Lung (tissue), 12 donors: Measurements from ENCODE around the gene RASAL3. TPM values are rescaled to one million over a fixed set of nuclear protein-coding genes. Genes with fewer than 3 reads are reported as not detected.
"Not testable (repeated sequence)": the region's sequence is repeated elsewhere in the genome, so short reads cannot be mapped to it uniquely, and the experiment has no call there.

ENCODE experiments used
- ATAC-seq: fragments of 200-7000 bp; cut with Tn5 transposase; one replicate; pipeline ENCODE4 v1.9.1; 2020; ENCODE audit warnings: moderate number of reproducible peaks; ENCODE audit not compliant: insufficient read depth, low FRiP score
- DNase-seq, 3 donors: peaks; one replicate each; pipeline ENCODE4 v3.0.0-alpha.2; 2013 to 2017
- H3K27ac ChIP-seq, 2 donors: one replicate each; pipeline ENCODE4 v1.5.1; 2013; ENCODE audit warnings: mild to moderate bottlenecking in 2 of 2, moderate library complexity in 2 of 2, control low read depth in 1 of 2, inconsistent platforms in 1 of 2, low read depth in 1 of 2, low read length in 1 of 2
- H3K27me3 ChIP-seq, 3 donors: one replicate each; pipeline ENCODE4 v1.5.1; 2013; ENCODE audit warnings: low read length in 2 of 3; ENCODE audit not compliant: control insufficient read depth in 3 of 3, insufficient read depth in 3 of 3
- H3K36me3 ChIP-seq, 4 donors: one replicate each; pipeline ENCODE4 v1.5.1; 2013; ENCODE audit warnings: low read length in 4 of 4, mild to moderate bottlenecking in 1 of 4, moderate library complexity in 1 of 4; ENCODE audit not compliant: control insufficient read depth in 4 of 4, insufficient read depth in 4 of 4
- H3K4me1 ChIP-seq, 5 donors: one replicate each; pipeline ENCODE4 v1.5.1; 2013; ENCODE audit warnings: low read length in 5 of 5, mild to moderate bottlenecking in 2 of 5, moderate library complexity in 1 of 5; ENCODE audit not compliant: control insufficient read depth in 5 of 5, insufficient read depth in 5 of 5
- H3K4me3 ChIP-seq: one replicate; pipeline ENCODE4 v1.5.1; 2013; ENCODE audit warnings: mild to moderate bottlenecking, control low read depth, moderate library complexity
- H3K9ac ChIP-seq, 2 donors: one replicate each; pipeline ENCODE4 v1.5.1; 2013; ENCODE audit warnings: low read length in 2 of 2, control low read depth in 1 of 2; ENCODE audit not compliant: insufficient read depth in 1 of 2
- H3K9me3 ChIP-seq, 4 donors: one replicate each; pipeline ENCODE4 v1.5.1; 2013; ENCODE audit warnings: low read length in 3 of 4, mild to moderate bottlenecking in 1 of 4, moderate library complexity in 1 of 4; ENCODE audit not compliant: control insufficient read depth in 4 of 4, insufficient read depth in 3 of 4
- whole genome bisulfite sequencing, 2 donors: extraction: QIAGEN DNeasy Blood & Tissue Kit; methylation state at CpG; one replicate each; pipeline ENCODE4 v1.1.7; 2013; 5-methylcytosine and 5-hydroxymethylcytosine counted together
- polyA plus RNA-seq, 2 donors: library from polyadenylated mRNA; stranded (reverse); fragments of 200-250 nt; gene quantifications; one replicate each; pipeline ENCODE4 v1.2.1, GENCODE V29; 2013
- total RNA-seq, 2 donors: library from RNA; depleted of rRNA in 1 of 2; stranded (reverse); fragments of >200 nt in 1 of 2; gene quantifications; one replicate each; pipeline ENCODE4 v1.2.1, GENCODE V29; 2014 to 2021
- TF ChIP-seq, protein P1 (sequence below): IDR thresholded peaks from 2 replicates; pipeline ENCODE4 v1.5.1; 2012; ENCODE audit warnings: mild to moderate bottlenecking; ENCODE audit errors: control extremely low read depth, extremely low read depth
- donor health status: control.
- donor health status: control.
- donor health status: Bipolar disorder and iron deficiency.
- donor health status: healthy.
- donor health status: DM: yes; HTN: yes; CAD: no.

RASAL3 gene
- total and polyA plus RNA-seq, 4 donors: 4.6 to 18.2 (median 9.6) TPM

DNA sequence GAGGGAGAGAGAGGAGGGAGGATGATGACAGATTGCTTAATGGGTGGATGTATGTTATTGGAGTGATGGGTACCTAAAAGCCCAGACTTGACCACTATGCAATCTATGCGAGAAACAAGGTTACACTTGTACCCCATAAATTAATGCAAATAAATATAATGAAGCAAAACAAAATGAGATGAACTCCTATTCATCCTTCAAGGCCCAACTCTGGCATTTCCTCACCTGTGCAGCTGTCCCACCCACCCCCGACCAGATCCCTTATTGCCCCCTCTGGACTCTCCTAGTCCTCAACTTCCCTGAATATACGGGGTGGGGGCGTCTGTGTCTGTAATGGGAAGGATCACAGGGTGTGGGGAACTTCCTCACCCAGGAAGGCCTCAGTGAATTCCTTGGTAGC, 10.8 kb upstream of the RASAL3 start:
- Histone ChIP-seq H3K9ac (no peak overlapping the region), H3K36me3 (no peaks in the 10 kb centered on the region), H3K9me3 (peaks cover 0 to 11% (median 0%) of the 10 kb centered on the region in 4 donors), H3K4me3 (no peak overlapping the region), H3K27ac (no peak overlapping the region), H3K4me1 (no peaks in the 10 kb centered on the region), H3K27me3 (peaks cover 3 to 8% (median 4%) of the 10 kb centered on the region in 3 donors)
- 80 to 90% methylated on average over 4 of the region's 4 CpGs for WGBS, 2 donors
- TF ChIP-seq, protein P1, sequence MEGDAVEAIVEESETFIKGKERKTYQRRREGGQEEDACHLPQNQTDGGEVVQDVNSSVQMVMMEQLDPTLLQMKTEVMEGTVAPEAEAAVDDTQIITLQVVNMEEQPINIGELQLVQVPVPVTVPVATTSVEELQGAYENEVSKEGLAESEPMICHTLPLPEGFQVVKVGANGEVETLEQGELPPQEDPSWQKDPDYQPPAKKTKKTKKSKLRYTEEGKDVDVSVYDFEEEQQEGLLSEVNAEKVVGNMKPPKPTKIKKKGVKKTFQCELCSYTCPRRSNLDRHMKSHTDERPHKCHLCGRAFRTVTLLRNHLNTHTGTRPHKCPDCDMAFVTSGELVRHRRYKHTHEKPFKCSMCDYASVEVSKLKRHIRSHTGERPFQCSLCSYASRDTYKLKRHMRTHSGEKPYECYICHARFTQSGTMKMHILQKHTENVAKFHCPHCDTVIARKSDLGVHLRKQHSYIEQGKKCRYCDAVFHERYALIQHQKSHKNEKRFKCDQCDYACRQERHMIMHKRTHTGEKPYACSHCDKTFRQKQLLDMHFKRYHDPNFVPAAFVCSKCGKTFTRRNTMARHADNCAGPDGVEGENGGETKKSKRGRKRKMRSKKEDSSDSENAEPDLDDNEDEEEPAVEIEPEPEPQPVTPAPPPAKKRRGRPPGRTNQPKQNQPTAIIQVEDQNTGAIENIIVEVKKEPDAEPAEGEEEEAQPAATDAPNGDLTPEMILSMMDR: no peak
- ATAC-seq (no peak), DNase-seq (no peak)

DNA sequence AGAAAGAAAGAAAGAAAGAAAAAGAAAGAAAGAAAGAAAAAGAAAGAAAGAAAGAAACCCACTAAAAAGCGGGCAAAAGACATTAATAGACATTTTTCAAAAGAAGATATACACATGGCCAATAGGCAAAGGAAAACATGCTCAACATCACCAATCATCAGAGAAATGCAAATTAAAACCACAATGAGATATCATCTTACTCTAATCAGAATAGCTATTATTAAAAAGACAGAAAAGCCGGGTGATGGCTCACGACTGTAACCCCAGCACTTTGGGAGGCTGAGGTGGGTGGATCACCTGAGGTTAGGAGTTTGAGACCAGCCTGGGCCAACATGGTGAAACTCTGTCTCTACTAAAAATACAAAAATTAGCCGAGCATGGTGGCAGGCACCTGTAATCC, 9.5 kb upstream of the RASAL3 start:
- 73% methylated on average over 4 of the region's 4 CpGs for WGBS, 2 donors
- not testable (repeated sequence) for H3K9ac ChIP-seq, H3K27ac ChIP-seq, H3K4me3 ChIP-seq, H3K9me3 ChIP-seq, DNase-seq, H3K36me3 ChIP-seq, ATAC-seq, H3K4me1 ChIP-seq
- peaks cover 4 to 18% (median 15%) of the 10 kb centered on the region in 3 donors for H3K27me3 ChIP-seq

DNA sequence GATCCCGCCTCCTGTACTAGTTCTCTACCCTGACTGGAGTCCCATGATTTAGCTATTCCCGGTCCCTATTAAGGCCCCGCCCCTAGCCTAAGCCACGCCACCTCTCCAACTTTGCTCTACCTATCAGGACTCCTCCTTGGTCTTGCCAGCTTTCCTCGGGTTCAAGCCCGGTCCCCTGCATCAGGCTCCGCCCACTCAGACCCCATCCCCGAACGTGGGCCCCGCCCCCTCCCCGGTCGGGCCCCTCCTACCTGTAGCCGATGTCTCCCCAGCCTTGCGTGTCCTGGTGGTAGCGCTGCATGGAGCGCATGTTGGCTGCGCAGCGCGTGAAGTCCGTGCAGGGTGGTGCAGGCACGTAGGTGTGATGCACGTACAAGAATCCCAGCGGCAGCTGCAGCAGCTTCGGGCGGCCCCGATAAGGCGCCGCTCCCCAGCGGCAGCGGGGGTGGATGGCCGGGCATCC, 7.3 kb upstream of the RASAL3 start:
- Histone ChIP-seq H3K36me3 (no peaks in the 10 kb centered on the region), H3K9me3 (peaks cover 0 to 8% (median 0%) of the 10 kb centered on the region in 4 donors), H3K4me3 (no peak overlapping the region), H3K9ac (no peak overlapping the region), H3K27me3 (peaks cover 4 to 30% (median 24%) of the 10 kb centered on the region in 3 donors), H3K4me1 (peaks cover 0 to 7% (median 0%) of the 10 kb centered on the region in 5 donors), H3K27ac (no peak overlapping the region)
- TF ChIP-seq, protein P1: no peak
- WGBS, 2 donors: 55 to 61% methylated on average over 31 of the region's 31 CpGs
- ATAC-seq (no peak), DNase-seq (no peak)

DNA sequence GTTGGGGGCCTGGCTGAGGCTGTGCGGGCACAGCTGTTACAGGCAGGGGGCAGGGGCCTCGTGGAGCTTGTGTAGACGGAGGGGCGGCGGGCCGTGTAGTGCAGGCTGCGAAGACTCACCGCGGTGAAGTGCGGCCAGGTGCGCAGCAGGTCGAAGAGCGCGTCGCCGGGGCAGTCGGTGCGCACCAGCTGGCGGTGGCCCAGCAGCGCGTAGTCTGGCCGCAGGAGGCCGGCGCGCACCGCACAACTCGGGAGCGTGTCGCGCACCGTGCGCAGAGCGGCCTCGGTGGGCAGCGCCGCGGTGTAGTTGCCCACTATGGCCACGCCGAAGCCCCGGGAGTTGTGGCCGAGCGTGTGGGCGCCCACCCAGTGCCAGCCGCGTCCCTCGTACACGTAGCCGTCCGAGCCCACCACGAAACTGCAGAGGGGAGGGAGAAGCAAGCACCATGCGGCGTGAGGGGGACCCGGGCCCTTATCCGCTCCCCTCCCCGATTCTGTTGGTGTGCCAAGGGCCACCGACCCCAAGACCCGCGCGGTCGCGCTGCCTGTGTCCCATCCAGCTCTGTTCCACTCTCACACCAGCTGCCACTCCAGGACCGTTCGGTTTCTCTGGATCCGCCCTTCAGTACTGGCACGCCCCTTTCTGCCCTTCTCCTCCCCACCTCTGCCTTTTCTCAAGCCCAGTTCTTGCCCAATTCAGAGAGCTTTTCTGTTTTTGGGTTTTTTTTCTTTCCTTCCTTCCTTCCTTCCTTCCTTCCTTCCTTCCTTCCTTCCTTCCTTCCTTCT, 5.4 kb upstream of the RASAL3 start:
- DNase-seq (no peak), ATAC-seq (peak; percentile 34)
- H3K36me3 ChIP-seq: no peaks in the 10 kb centered on the region
- no peak overlapping the region for H3K9ac ChIP-seq
- peaks cover 0 to 3% (median 0%) of the 10 kb centered on the region in 4 donors for H3K9me3 ChIP-seq
- peaks cover 0 to 7% (median 0%) of the 10 kb centered on the region in 5 donors for H3K4me1 ChIP-seq
- WGBS, 2 donors: 2 to 5% methylated on average over 60 to 65 of the region's 65 CpGs
- H3K4me3 ChIP-seq: peak overlapping the region; percentile 10
- H3K27me3 ChIP-seq: peaks cover 4 to 35% (median 28%) of the 10 kb centered on the region in 3 donors
- TF ChIP-seq, protein P1: no peak
- no peak overlapping the region for H3K27ac ChIP-seq
